K562 (cell line): ENCODE results near the gene PSMD2. TPM values are rescaled to one million over a fixed set of nuclear protein-coding genes. Genes with fewer than 3 reads are reported as not detected.

ENCODE experiments used
- ATAC-seq: fragments of 200-7000 bp; cut with Tn5 transposase; 3 replicates; pipeline ENCODE4 v1.9.1; 2020; ENCODE audit warnings: moderate library complexity
- BruUV-seq: library from RNA; stranded (reverse); fragments of 400-500 nt; replicated peaks from 2 replicates; lab custom pipeline; 2021; lab: Mats Ljungman, UMichigan
- CTCF ChIA-PET: fragments of 300-600 bp; formaldehyde crosslinking; extraction: SDS; loops from one replicate; lab custom pipeline; 2021; ENCODE audit warnings: low intra/inter-chr PET ratio; lab: Yijun Ruan, JAX
- POLR2A ChIA-PET: fragments of 300-600, 350-650 bp; sonication (Branson Sonifier 250); formaldehyde crosslinking; extraction: SDS; loops from one replicate; lab custom pipeline; 2021; ENCODE audit warnings: antibody characterized with exemption, inconsistent platforms; lab: Yijun Ruan, JAX
- DNase-seq, 4 experiments: peaks; one replicate each; pipeline versions ENCODE4 v3.0.0 to v3.0.0-alpha.2; 2011 to 2018; ENCODE audit warnings: low spot score in 3 of 4, mixed read lengths in 3 of 4; ENCODE audit errors: extremely low read depth in 1 of 4
- FAIRE-seq: peaks from 2 replicates; lab custom pipeline; 2011; peaks lifted over from hg19 to GRCh38; lab: Jason Lieb, UNC
- H2AFZ ChIP-seq: 2 replicates; pipeline ENCODE4 v1.6.0; 2011; ENCODE audit warnings: low read depth, low read length, control low read depth, inconsistent platforms
- H3K27ac ChIP-seq: fragments of 200-600 bp; 3 replicates; pipeline ENCODE4 v1.8.0; 2011; ENCODE audit warnings: low read depth, mild to moderate bottlenecking, control low read depth, inconsistent platforms, low read length, moderate library complexity, mixed read lengths; ENCODE audit errors: extremely low read depth
- H3K27me3 ChIP-seq, 2 experiments: fragments of 300-600 bp in 1 of 2; 2 replicates in 1 of 2; 3 replicates in 1 of 2; pipeline versions ENCODE4 v1.6.0 to v1.8.0; 2011; ENCODE audit warnings: inconsistent platforms in 2 of 2, low read length in 2 of 2, mild to moderate bottlenecking in 1 of 2, mixed read lengths in 1 of 2, moderate library complexity in 1 of 2; ENCODE audit not compliant: control insufficient read depth in 2 of 2, insufficient read depth in 2 of 2
- H3K36me3 ChIP-seq: fragments of 300-600 bp; 3 replicates; pipeline ENCODE4 v1.8.0; 2011; ENCODE audit warnings: mild to moderate bottlenecking, low read length, inconsistent platforms; ENCODE audit not compliant: control insufficient read depth, insufficient read depth
- H3K4me1 ChIP-seq, 2 experiments: fragments of 200-600 bp in 1 of 2; replicated peaks in 1 of 2; 2 replicates in 1 of 2; 3 replicates in 1 of 2; pipeline versions ENCODE4 v1.5.1 to v1.8.0; 2011; ENCODE audit warnings: inconsistent platforms in 2 of 2, low read length in 2 of 2, mild to moderate bottlenecking in 1 of 2, mixed read lengths in 1 of 2, moderate library complexity in 1 of 2; ENCODE audit not compliant: control insufficient read depth in 2 of 2, insufficient read depth in 2 of 2
- H3K4me2 ChIP-seq: 2 replicates; pipeline ENCODE4 v1.6.1; 2011; ENCODE audit warnings: low read length, control low read depth, inconsistent platforms, mixed read lengths; ENCODE audit not compliant: insufficient read depth
- H3K4me3 ChIP-seq: fragments of 200-600 bp; sonication (generic), shearing (Covaris generic); 2 replicates; pipeline ENCODE4 v1.5.1; 2016; ENCODE audit warnings: control low read depth, inconsistent platforms
- H3K79me2 ChIP-seq: fragments of 200-600 bp; 3 replicates; pipeline ENCODE4 v1.8.0; 2011; ENCODE audit warnings: low read length, inconsistent platforms; ENCODE audit not compliant: control insufficient read depth, insufficient read depth
- H3K9ac ChIP-seq, 2 experiments: 2 replicates each; pipeline versions ENCODE4 v1.6.0 to v1.6.1; 2011; ENCODE audit warnings: low read depth in 2 of 2, low read length in 2 of 2, control low read depth in 1 of 2, inconsistent platforms in 1 of 2, mild to moderate bottlenecking in 1 of 2, mixed read lengths in 1 of 2; ENCODE audit not compliant: insufficient read depth in 1 of 2
- H3K9me1 ChIP-seq: one replicate; pipeline ENCODE4 v1.6.0; 2011; ENCODE audit warnings: inconsistent platforms, mild to moderate bottlenecking, low read length, moderate library complexity; ENCODE audit not compliant: control insufficient read depth, insufficient read depth
- H3K9me3 ChIP-seq: replicated peaks from 2 replicates; pipeline ENCODE4 v1.5.1; 2011; ENCODE audit warnings: low read depth, low read length, inconsistent platforms; ENCODE audit not compliant: control insufficient read depth, insufficient read depth
- H4K20me1 ChIP-seq: replicated peaks from 2 replicates; pipeline ENCODE4 v1.6.1; 2011; ENCODE audit warnings: low read length, inconsistent platforms, mixed read lengths; ENCODE audit not compliant: control insufficient read depth, insufficient read depth
- ADNP ChIP-seq: fragments of 200-800 bp; sonication (Bioruptor generic); IDR thresholded peaks from 2 replicates; pipeline ENCODE4 v1.6.1; 2016; ENCODE audit warnings: missing genetic modification characterization, missing compliant biosample characterization
- HDAC2 ChIP-seq: fragments of 450-650 bp; IDR thresholded peaks from 2 replicates; pipeline ENCODE4 v1.6.1; 2016; ENCODE audit warnings: mild to moderate bottlenecking
- HNRNPUL1 ChIP-seq: fragments of 200-400 bp; formaldehyde crosslinking; IDR thresholded peaks from 2 replicates; pipeline ENCODE4 v1.6.1; 2017; ENCODE audit warnings: low read length
- HSF4 ChIP-seq: fragments of 250-450 bp; sonication (Bioruptor Pico); IDR thresholded peaks from 2 replicates; pipeline ENCODE4 v2.1.2; 2022; ENCODE audit warnings: mild to moderate bottlenecking, moderate library complexity, borderline replicate concordance
- NR2C2 ChIP-seq, 2 experiments: fragments of 200-800 bp in 1 of 2; sonication (Bioruptor generic) in 1 of 2; sonication (generic) in 1 of 2; formaldehyde crosslinking in 1 of 2; IDR thresholded peaks; 2 replicates each; pipeline versions ENCODE4 v1.6.1 to v1.8.0; 2016 to 2022; ENCODE audit warnings: mild to moderate bottlenecking in 1 of 2, missing compliant biosample characterization in 1 of 2, missing genetic modification characterization in 1 of 2, missing genetic modification reagents in 1 of 2
- RBM22 ChIP-seq: fragments of 200-400 bp; formaldehyde crosslinking; IDR thresholded peaks from 2 replicates; pipeline ENCODE4 v1.6.1; 2018; ENCODE audit warnings: low read length, low read depth; ENCODE audit not compliant: poor library complexity, severe bottlenecking
- RBM25 ChIP-seq: fragments of 200-400 bp; formaldehyde crosslinking; IDR thresholded peaks from 2 replicates; pipeline ENCODE4 v1.6.1; 2018; ENCODE audit warnings: low read length, low read depth, moderate library complexity; ENCODE audit not compliant: severe bottlenecking
- SMAD1 ChIP-seq: fragments of 150-350 bp; IDR thresholded peaks from 2 replicates; pipeline ENCODE4 v1.6.1; 2014; ENCODE audit warnings: low read length, low read depth; ENCODE audit not compliant: partially characterized antibody
- ZFP36 ChIP-seq: fragments of 150-350 bp; IDR thresholded peaks from 2 replicates; pipeline ENCODE4 v1.6.1; 2018; ENCODE audit warnings: low read length, low read depth; ENCODE audit not compliant: partially characterized antibody
- WGBS: fragments of 100-300 bp; shearing (Covaris generic); methylation state at CpG from one replicate; pipeline ENCODE4 v1.1.6; 2016; ENCODE audit warnings: low coverage, mixed read lengths; ENCODE audit not compliant: insufficient coverage; ENCODE audit errors: missing lambda C conversion rate; 5-methylcytosine and 5-hydroxymethylcytosine counted together
- in situ Hi-C: fragments of 300-500 bp; cut with MboI; formaldehyde crosslinking; loops from 4 replicates; pipeline ENCODE4 v1.15.0; 2018; ENCODE audit warnings: inconsistent platforms, mixed read lengths
- intact Hi-C: fragments of 100-400 bp; cut with micrococcal nuclease; formaldehyde crosslinking; loops from 2 replicates; pipeline ENCODE4 v1.14.2; 2022
- polyA plus RNA-seq, 8 experiments: library from polyadenylated mRNA; depleted of rRNA in 4 of 8; stranded (reverse) in 5 of 8; unstranded in 3 of 8; fragments of >200 nt; fragmentation: Nextera tagmentation in 2 of 8; fragmentation: Illumina TruSeq in 1 of 8; extraction: Ambion mirVana in 2 of 8; extraction: Trizol in 1 of 8; gene quantifications; 2 replicates each; pipeline versions ENCODE4 v1.2.1 to v1.2.3, GENCODE V29; 2011 to 2014; ENCODE audit warnings: inconsistent platforms in 1 of 8, missing spikeins in 1 of 8
- total RNA-seq, 7 experiments: library from RNA; depleted of rRNA in 6 of 7; stranded (reverse); fragments of >200 nt in 6 of 7; fragmentation: Illumina TruSeq in 2 of 7; extraction: Trizol in 2 of 7; gene quantifications; 2 replicates each; pipeline versions ENCODE4 v1.2.1 to v1.2.3, GENCODE V29; 2011 to 2021; ENCODE audit warnings: low replicate concordance in 1 of 7
- TF ChIP-seq, protein P1 (sequence below): sonication (generic); formaldehyde crosslinking; IDR thresholded peaks from 2 replicates; pipeline ENCODE4 v1.8.1; 2023; ENCODE audit warnings: mild to moderate bottlenecking, missing genetic modification reagents
- TF ChIP-seq, protein P2 (sequence below), 3 experiments: fragments of 200-800 bp in 1 of 3; sonication (Bioruptor generic) in 1 of 3; sonication (generic) in 1 of 3; formaldehyde crosslinking in 1 of 3; IDR thresholded peaks; 2 replicates each; pipeline versions ENCODE4 v1.6.1 to v1.8.0; 2016 to 2022; ENCODE audit warnings: mild to moderate bottlenecking in 2 of 3, missing compliant biosample characterization in 2 of 3, missing genetic modification characterization in 2 of 3, missing genetic modification reagents in 1 of 3
- TF ChIP-seq, protein P3 (sequence below): IDR thresholded peaks from 2 replicates; pipeline ENCODE4 v1.6.1; 2011; ENCODE audit not compliant: insufficient read length; ENCODE audit errors: extremely low read depth
- TF ChIP-seq, protein P4 (sequence below): fragments of 250-450 bp; sonication (Bioruptor Pico); IDR thresholded peaks from 2 replicates; pipeline ENCODE4 v1.5.0; 2021
- TF ChIP-seq, protein P5 (sequence below): IDR thresholded peaks from 2 replicates; pipeline ENCODE4 v1.6.1; 2012; ENCODE audit warnings: low read depth, low read length, improper control_type of control experiment, borderline replicate concordance

Gene PSMD2
- total and polyA plus RNA-seq, 9 of the 15 experiments (the other 6 are each of a cell fraction or from before 2014, with no cell fraction given) = 152 to 484 (median 295) TPM

DNA sequence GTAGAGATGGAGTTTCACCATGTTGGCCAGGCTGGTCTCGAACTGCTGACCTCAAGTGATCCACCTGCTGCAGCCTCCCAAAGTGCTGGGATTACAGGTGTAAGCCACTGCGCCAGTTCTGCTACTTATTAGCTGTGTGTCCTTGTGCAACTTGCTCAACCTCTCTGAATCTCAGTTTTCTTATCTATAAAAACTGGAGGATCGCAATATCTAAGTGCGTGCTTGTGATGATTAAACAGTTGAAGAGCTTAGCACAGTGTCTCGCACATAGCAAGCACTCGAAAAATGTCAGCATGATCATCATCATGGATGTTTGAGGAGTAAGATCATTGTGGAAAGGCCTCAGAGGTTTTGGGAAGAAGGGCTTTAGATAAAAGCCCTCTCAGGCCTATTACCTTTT is 51.6 kb downstream of the PSMD2 start:
- no peaks in the 10 kb centered on the region for H4K20me1 ChIP-seq
- ChIA-PET CTCF (no interaction called here), POLR2A (interaction anchor here (1.5 to 2.0 kb wide), 2 partner anchors 8 to 21 kb away, joined by 5 to 6 read pairs; no protein-coding TSS in a partner anchor)
- no peak overlapping the region for H2AFZ ChIP-seq
- no peaks in the 10 kb centered on the region for H3K27me3 ChIP-seq
- peaks cover 56 to 78% of the 10 kb centered on the region in 2 experiments for H3K4me1 ChIP-seq
- FAIRE-seq = no peak
- H3K9me3 ChIP-seq = no peaks in the 10 kb centered on the region
- H3K9me1 ChIP-seq = peaks cover 6% of the 10 kb centered on the region
- no peak for ATAC-seq
- in situ Hi-C loops = no loop called here
- WGBS = 90% methylated on average over 6 of the region's 6 CpGs
- intact Hi-C loops = no loop called here
- H3K27ac ChIP-seq = no peak overlapping the region
- BruUV-seq = no TSS peak
- no peak overlapping the region for H3K9ac ChIP-seq
- H3K4me3 ChIP-seq = no peak overlapping the region
- DNase-seq = no peak
- peaks cover 68% of the 10 kb centered on the region; the same call in 2 of the 3 replicates for H3K36me3 ChIP-seq
- H3K79me2 ChIP-seq = peaks cover 8% of the 10 kb centered on the region; the same call in 2 of the 3 replicates
- no peak overlapping the region for H3K4me2 ChIP-seq
- no peak for TF ChIP-seq HNRNPUL1
- TF ChIP-seq HDAC2 = peak; percentile 49; the same call in 1 of the 2 replicates
- TF ChIP-seq HSF4 (CRISPR knock-in tag) = no peak
- TF ChIP-seq RBM25 = peak; percentile 78
- no peak for TF ChIP-seq SMAD1
- TF ChIP-seq, protein P1, sequence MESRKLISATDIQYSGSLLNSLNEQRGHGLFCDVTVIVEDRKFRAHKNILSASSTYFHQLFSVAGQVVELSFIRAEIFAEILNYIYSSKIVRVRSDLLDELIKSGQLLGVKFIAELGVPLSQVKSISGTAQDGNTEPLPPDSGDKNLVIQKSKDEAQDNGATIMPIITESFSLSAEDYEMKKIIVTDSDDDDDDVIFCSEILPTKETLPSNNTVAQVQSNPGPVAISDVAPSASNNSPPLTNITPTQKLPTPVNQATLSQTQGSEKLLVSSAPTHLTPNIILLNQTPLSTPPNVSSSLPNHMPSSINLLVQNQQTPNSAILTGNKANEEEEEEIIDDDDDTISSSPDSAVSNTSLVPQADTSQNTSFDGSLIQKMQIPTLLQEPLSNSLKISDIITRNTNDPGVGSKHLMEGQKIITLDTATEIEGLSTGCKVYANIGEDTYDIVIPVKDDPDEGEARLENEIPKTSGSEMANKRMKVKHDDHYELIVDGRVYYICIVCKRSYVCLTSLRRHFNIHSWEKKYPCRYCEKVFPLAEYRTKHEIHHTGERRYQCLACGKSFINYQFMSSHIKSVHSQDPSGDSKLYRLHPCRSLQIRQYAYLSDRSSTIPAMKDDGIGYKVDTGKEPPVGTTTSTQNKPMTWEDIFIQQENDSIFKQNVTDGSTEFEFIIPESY (CRISPR knock-in tag) = 0 out of 2 replicates have a peak, but pooled peaks have one; percentile 18
- TF ChIP-seq NR2C2 (CRISPR knock-in tag; IDR thresholded peaks at IDR 0.05) = no peak
- TF ChIP-seq NR2C2 (tag; IDR thresholded peaks at IDR 0.05) = no peak
- TF ChIP-seq, protein P2, sequence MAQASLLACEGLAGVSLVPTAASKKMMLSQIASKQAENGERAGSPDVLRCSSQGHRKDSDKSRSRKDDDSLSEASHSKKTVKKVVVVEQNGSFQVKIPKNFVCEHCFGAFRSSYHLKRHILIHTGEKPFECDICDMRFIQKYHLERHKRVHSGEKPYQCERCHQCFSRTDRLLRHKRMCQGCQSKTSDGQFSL (CRISPR knock-in tag; IDR thresholded peaks at IDR 0.05) = no peak
- TF ChIP-seq, protein P2 (tag; IDR thresholded peaks at IDR 0.05) = no peak
- TF ChIP-seq, protein P3, sequence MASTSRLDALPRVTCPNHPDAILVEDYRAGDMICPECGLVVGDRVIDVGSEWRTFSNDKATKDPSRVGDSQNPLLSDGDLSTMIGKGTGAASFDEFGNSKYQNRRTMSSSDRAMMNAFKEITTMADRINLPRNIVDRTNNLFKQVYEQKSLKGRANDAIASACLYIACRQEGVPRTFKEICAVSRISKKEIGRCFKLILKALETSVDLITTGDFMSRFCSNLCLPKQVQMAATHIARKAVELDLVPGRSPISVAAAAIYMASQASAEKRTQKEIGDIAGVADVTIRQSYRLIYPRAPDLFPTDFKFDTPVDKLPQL = no peak
- TF ChIP-seq ZFP36 = peak; percentile 70
- TF ChIP-seq RBM22 = no peak
- TF ChIP-seq, protein P4, sequence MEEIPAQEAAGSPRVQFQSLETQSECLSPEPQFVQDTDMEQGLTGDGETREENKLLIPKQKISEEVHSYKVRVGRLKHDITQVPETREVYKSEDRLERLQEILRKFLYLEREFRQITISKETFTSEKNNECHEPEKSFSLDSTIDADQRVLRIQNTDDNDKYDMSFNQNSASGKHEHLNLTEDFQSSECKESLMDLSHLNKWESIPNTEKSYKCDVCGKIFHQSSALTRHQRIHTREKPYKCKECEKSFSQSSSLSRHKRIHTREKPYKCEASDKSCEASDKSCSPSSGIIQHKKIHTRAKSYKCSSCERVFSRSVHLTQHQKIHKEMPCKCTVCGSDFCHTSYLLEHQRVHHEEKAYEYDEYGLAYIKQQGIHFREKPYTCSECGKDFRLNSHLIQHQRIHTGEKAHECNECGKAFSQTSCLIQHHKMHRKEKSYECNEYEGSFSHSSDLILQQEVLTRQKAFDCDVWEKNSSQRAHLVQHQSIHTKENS (CRISPR knock-in tag) = no peak
- 0 out of 2 replicates have a peak, but pooled peaks have one; percentile 36 for TF ChIP-seq ADNP
- TF ChIP-seq, protein P5, sequence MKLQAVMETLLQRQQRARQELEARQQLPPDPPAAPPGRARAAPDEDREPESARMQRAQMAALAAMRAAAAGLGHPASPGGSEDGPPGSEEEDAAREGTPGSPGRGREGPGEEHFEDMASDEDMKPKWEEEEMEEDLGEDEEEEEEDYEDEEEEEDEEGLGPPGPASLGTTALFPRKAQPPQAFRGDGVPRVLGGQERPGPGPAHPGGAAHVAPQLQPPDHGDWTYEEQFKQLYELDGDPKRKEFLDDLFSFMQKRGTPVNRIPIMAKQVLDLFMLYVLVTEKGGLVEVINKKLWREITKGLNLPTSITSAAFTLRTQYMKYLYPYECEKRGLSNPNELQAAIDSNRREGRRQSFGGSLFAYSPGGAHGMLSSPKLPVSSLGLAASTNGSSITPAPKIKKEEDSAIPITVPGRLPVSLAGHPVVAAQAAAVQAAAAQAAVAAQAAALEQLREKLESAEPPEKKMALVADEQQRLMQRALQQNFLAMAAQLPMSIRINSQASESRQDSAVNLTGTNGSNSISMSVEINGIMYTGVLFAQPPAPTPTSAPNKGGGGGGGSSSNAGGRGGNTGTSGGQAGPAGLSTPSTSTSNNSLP = no peak
